ENCODE data around the gene COL4A4. TPM values are rescaled to one million over a fixed set of nuclear protein-coding genes. Genes with fewer than 3 reads are reported as not detected.

The COL4A4 gene
- total RNA-seq, 5 donors from 2014 or later (not counting 1 experiment from before 2014, with no cell fraction given) = 0.08 to 0.28 (median 0.20) TPM

GRCh38 chr2:227143895-227144294, 20.1 kb downstream of the COL4A4 start:
- H3K27ac Mint-ChIP-seq = no peak overlapping the region
- no peaks in the 10 kb centered on the region for H3K4me1 Mint-ChIP-seq
- ChIA-PET CTCF (no interaction called here), POLR2A (no interaction called here)
- H3K4me3 Mint-ChIP-seq = no peak overlapping the region
- no peaks in the 10 kb centered on the region for H3K36me3 ChIP-seq (ENCODE audit: control insufficient read depth in 2 of 2, extremely low read depth in 1 of 2, insufficient read depth in 1 of 2, low read length in 1 of 2)
- H3K27me3 Mint-ChIP-seq = peaks cover 0 to 18% of the 10 kb centered on the region in 2 donors
- H3K9me3 Mint-ChIP-seq = peaks cover 3 to 4% (median 4%) of the 10 kb centered on the region in 3 donors
- no peak for DNase-seq
- ATAC-seq (replicated peaks in 1 of 4) = no peak
- WGBS (ENCODE audit: insufficient coverage) = 40% methylated on average over 1 of the region's 1 CpG
- H3K27ac ChIP-seq (ENCODE audit: low read length) = no peak overlapping the region
- H3K36me3 Mint-ChIP-seq = no peaks in the 10 kb centered on the region
- H3K27me3 ChIP-seq (replicated peaks in 1 of 2; ENCODE audit: control insufficient read depth in 2 of 2, extremely low read depth in 1 of 2, insufficient read depth in 2 of 2, low read length in 1 of 2) = no peaks in the 10 kb centered on the region
- H3K4me3 ChIP-seq (ENCODE audit: control insufficient read depth in 1 of 2, extremely low read depth in 1 of 2, low read length in 1 of 2) = no peak overlapping the region
- peaks cover 2% of the 10 kb centered on the region for H3K9me3 ChIP-seq
- no peaks in the 10 kb centered on the region for H3K4me1 ChIP-seq (ENCODE audit: control insufficient read depth in 1 of 2, extremely low read depth in 1 of 2, insufficient read depth in 2 of 2, low read length in 2 of 2)

- no peak overlapping the region for H3K27ac Mint-ChIP-seq
- H3K4me1 Mint-ChIP-seq = no peaks in the 10 kb centered on the region
- H3K27me3 ChIP-seq (replicated peaks in 1 of 2; ENCODE audit: control insufficient read depth in 2 of 2, extremely low read depth in 1 of 2, insufficient read depth in 2 of 2, low read length in 1 of 2) = peaks cover 0 to 4% of the 10 kb centered on the region in 2 experiments
- H3K4me1 ChIP-seq (ENCODE audit: control insufficient read depth in 1 of 2, extremely low read depth in 1 of 2, insufficient read depth in 2 of 2, low read length in 2 of 2) = no peaks in the 10 kb centered on the region
- ChIA-PET POLR2A (no interaction called here), CTCF (no interaction called here)
- whole genome bisulfite sequencing (ENCODE audit: insufficient coverage) = no CpG with 5 or more reads among the region's 4 CpGs
- H3K27ac ChIP-seq (ENCODE audit: low read length) = no peak overlapping the region
- no peaks in the 10 kb centered on the region for H3K9me3 ChIP-seq
- no peak overlapping the region for H3K4me3 Mint-ChIP-seq
- H3K36me3 ChIP-seq (ENCODE audit: control insufficient read depth in 2 of 2, extremely low read depth in 1 of 2, insufficient read depth in 1 of 2, low read length in 1 of 2) = no peaks in the 10 kb centered on the region
- no peaks in the 10 kb centered on the region for H3K36me3 Mint-ChIP-seq
- ATAC-seq (replicated peaks in 1 of 4) (no peak), DNase-seq (no peak)
- H3K4me3 ChIP-seq (ENCODE audit: control insufficient read depth in 1 of 2, extremely low read depth in 1 of 2, low read length in 1 of 2) = no peak overlapping the region
- H3K9me3 Mint-ChIP-seq = no peaks in the 10 kb centered on the region
- peaks cover 4 to 18% of the 10 kb centered on the region in 2 donors for H3K27me3 Mint-ChIP-seq
These were observed 22.7 kb downstream of the COL4A4 start for GRCh38 chr2:227141301-227141700.

- CTCF ChIA-PET = no interaction called here
- Mint-ChIP-seq H3K27me3 (peaks cover 8 to 12% of the 10 kb centered on the region in 2 donors), H3K4me3 (no peak overlapping the region), H3K9me3 (no peaks in the 10 kb centered on the region), H3K27ac (no peak overlapping the region), H3K4me1 (no peaks in the 10 kb centered on the region), H3K36me3 (no peaks in the 10 kb centered on the region)
- no peak for ATAC-seq (replicated peaks in 1 of 4)
- no peak for DNase-seq
- no CpG with 5 or more reads among the region's 5 CpGs for WGBS (ENCODE audit: insufficient coverage)
- Histone ChIP-seq H3K4me3 (ENCODE audit: control insufficient read depth in 1 of 2, extremely low read depth in 1 of 2, low read length in 1 of 2) (no peak overlapping the region), H3K9me3 (no peaks in the 10 kb centered on the region), H3K27ac (ENCODE audit: low read length) (no peak overlapping the region), H3K4me1 (ENCODE audit: control insufficient read depth in 1 of 2, extremely low read depth in 1 of 2, insufficient read depth in 2 of 2, low read length in 2 of 2) (no peaks in the 10 kb centered on the region), H3K36me3 (ENCODE audit: control insufficient read depth in 2 of 2, extremely low read depth in 1 of 2, insufficient read depth in 1 of 2, low read length in 1 of 2) (no peaks in the 10 kb centered on the region), H3K27me3 (replicated peaks in 1 of 2; ENCODE audit: control insufficient read depth in 2 of 2, extremely low read depth in 1 of 2, insufficient read depth in 2 of 2, low read length in 1 of 2) (peaks cover 0 to 11% of the 10 kb centered on the region in 2 experiments)
- POLR2A ChIA-PET = no interaction called here
These were observed 29.4 kb downstream of the COL4A4 start for GRCh38 chr2:227134591-227134990.

- H3K27ac ChIP-seq (ENCODE audit: low read length) = no peak overlapping the region
These were observed 31.0 kb downstream of the COL4A4 start for GRCh38 chr2:227132986-227133385.

GRCh38 chr2:227130636-227131035, 33.4 kb downstream of the COL4A4 start:
- H3K4me3 Mint-ChIP-seq = no peak overlapping the region
- Histone ChIP-seq H3K27ac (ENCODE audit: low read length) (no peak overlapping the region), H3K9me3 (no peaks in the 10 kb centered on the region), H3K27me3 (replicated peaks in 1 of 2; ENCODE audit: control insufficient read depth in 2 of 2, extremely low read depth in 1 of 2, insufficient read depth in 2 of 2, low read length in 1 of 2) (peaks cover 0 to 10% of the 10 kb centered on the region in 2 experiments), H3K4me1 (ENCODE audit: control insufficient read depth in 1 of 2, extremely low read depth in 1 of 2, insufficient read depth in 2 of 2, low read length in 2 of 2) (no peaks in the 10 kb centered on the region), H3K4me3 (ENCODE audit: control insufficient read depth in 1 of 2, extremely low read depth in 1 of 2, low read length in 1 of 2) (no peak overlapping the region), H3K36me3 (ENCODE audit: control insufficient read depth in 2 of 2, extremely low read depth in 1 of 2, insufficient read depth in 1 of 2, low read length in 1 of 2) (no peaks in the 10 kb centered on the region)
- H3K27me3 Mint-ChIP-seq = peaks cover 14 to 17% of the 10 kb centered on the region in 2 donors
- DNase-seq = no peak
- CTCF ChIA-PET = interaction anchor here (0.7 to 1.0 kb wide), 2 partner anchors 635 to 757 kb away, joined by 3 read pairs; no protein-coding TSS in a partner anchor
- no peak overlapping the region for H3K27ac Mint-ChIP-seq
- H3K4me1 Mint-ChIP-seq = no peaks in the 10 kb centered on the region
- H3K36me3 Mint-ChIP-seq = no peaks in the 10 kb centered on the region
- no peak for ATAC-seq (replicated peaks in 1 of 4)
- no peaks in the 10 kb centered on the region for H3K9me3 Mint-ChIP-seq
- POLR2A ChIA-PET = no interaction called here
- WGBS (ENCODE audit: insufficient coverage) = 69% methylated on average over 8 of the region's 8 CpGs

More at GRCh38 chr2:227132986-227133385, 31.0 kb downstream of the COL4A4 start:
- DNase-seq = no peak
- H3K4me3 Mint-ChIP-seq = no peak overlapping the region
- Histone ChIP-seq H3K36me3 (ENCODE audit: control insufficient read depth in 2 of 2, extremely low read depth in 1 of 2, insufficient read depth in 1 of 2, low read length in 1 of 2) (no peaks in the 10 kb centered on the region), H3K27me3 (replicated peaks in 1 of 2; ENCODE audit: control insufficient read depth in 2 of 2, extremely low read depth in 1 of 2, insufficient read depth in 2 of 2, low read length in 1 of 2) (peaks cover 0 to 15% of the 10 kb centered on the region in 2 experiments), H3K9me3 (no peaks in the 10 kb centered on the region), H3K4me3 (ENCODE audit: control insufficient read depth in 1 of 2, extremely low read depth in 1 of 2, low read length in 1 of 2) (no peak overlapping the region), H3K4me1 (ENCODE audit: control insufficient read depth in 1 of 2, extremely low read depth in 1 of 2, insufficient read depth in 2 of 2, low read length in 2 of 2) (no peaks in the 10 kb centered on the region)
- H3K27me3 Mint-ChIP-seq = peaks cover 18% of the 10 kb centered on the region in 2 donors
- H3K4me1 Mint-ChIP-seq = no peaks in the 10 kb centered on the region
- WGBS (ENCODE audit: insufficient coverage) = 0% methylated on average over 1 of the region's 4 CpGs
- POLR2A ChIA-PET = no interaction called here
- H3K9me3 Mint-ChIP-seq = no peaks in the 10 kb centered on the region
- CTCF ChIA-PET = interaction anchor here (1.0 to 2.1 kb wide), 2 partner anchors 23 to 105 kb away, joined by 4 to 6 read pairs; no protein-coding TSS in a partner anchor
- no peak overlapping the region for H3K27ac Mint-ChIP-seq
- H3K36me3 Mint-ChIP-seq = no peaks in the 10 kb centered on the region
- no peak for ATAC-seq (replicated peaks in 1 of 4)

GRCh38 chr2:227127201-227127600, 36.8 kb downstream of the COL4A4 start:
- no peaks in the 10 kb centered on the region for H3K4me1 ChIP-seq (ENCODE audit: control insufficient read depth in 1 of 2, extremely low read depth in 1 of 2, insufficient read depth in 2 of 2, low read length in 2 of 2)
- H3K9me3 ChIP-seq = no peaks in the 10 kb centered on the region
- CTCF ChIA-PET = no interaction called here
- no peak overlapping the region for H3K27ac ChIP-seq (ENCODE audit: low read length)
- Mint-ChIP-seq H3K27me3 (peaks cover 19 to 21% of the 10 kb centered on the region in 2 donors), H3K4me1 (no peaks in the 10 kb centered on the region), H3K27ac (no peak overlapping the region), H3K36me3 (no peaks in the 10 kb centered on the region), H3K4me3 (no peak overlapping the region), H3K9me3 (no peaks in the 10 kb centered on the region)
- peaks cover 0 to 19% of the 10 kb centered on the region in 2 experiments for H3K27me3 ChIP-seq (replicated peaks in 1 of 2; ENCODE audit: control insufficient read depth in 2 of 2, extremely low read depth in 1 of 2, insufficient read depth in 2 of 2, low read length in 1 of 2)
- POLR2A ChIA-PET = no interaction called here
- no peak overlapping the region for H3K4me3 ChIP-seq (ENCODE audit: control insufficient read depth in 1 of 2, extremely low read depth in 1 of 2, low read length in 1 of 2)
- ATAC-seq (replicated peaks in 1 of 4) = no peak
- DNase-seq = no peak
- 30% methylated on average over 2 of the region's 8 CpGs for WGBS (ENCODE audit: insufficient coverage)
- no peaks in the 10 kb centered on the region for H3K36me3 ChIP-seq (ENCODE audit: control insufficient read depth in 2 of 2, extremely low read depth in 1 of 2, insufficient read depth in 1 of 2, low read length in 1 of 2)

- WGBS (ENCODE audit: insufficient coverage) = no CpG with 5 or more reads among the region's 5 CpGs
- H3K9me3 Mint-ChIP-seq = no peaks in the 10 kb centered on the region
- no peak overlapping the region for H3K27ac Mint-ChIP-seq
- Histone ChIP-seq H3K27me3 (replicated peaks in 1 of 2; ENCODE audit: control insufficient read depth in 2 of 2, extremely low read depth in 1 of 2, insufficient read depth in 2 of 2, low read length in 1 of 2) (peaks cover 0 to 15% of the 10 kb centered on the region in 2 experiments), H3K4me1 (ENCODE audit: control insufficient read depth in 1 of 2, extremely low read depth in 1 of 2, insufficient read depth in 2 of 2, low read length in 2 of 2) (no peaks in the 10 kb centered on the region), H3K9me3 (no peaks in the 10 kb centered on the region), H3K27ac (ENCODE audit: low read length) (no peak overlapping the region), H3K4me3 (ENCODE audit: control insufficient read depth in 1 of 2, extremely low read depth in 1 of 2, low read length in 1 of 2) (no peak overlapping the region), H3K36me3 (ENCODE audit: control insufficient read depth in 2 of 2, extremely low read depth in 1 of 2, insufficient read depth in 1 of 2, low read length in 1 of 2) (no peaks in the 10 kb centered on the region)
- no peaks in the 10 kb centered on the region for H3K36me3 Mint-ChIP-seq
- DNase-seq = no peak
- no peaks in the 10 kb centered on the region for H3K4me1 Mint-ChIP-seq
- CTCF ChIA-PET = interaction anchor here in 1 of 2 donors (0.7 kb wide), 1 partner anchor 113 kb away, joined by 4 read pairs; no protein-coding TSS in a partner anchor
- H3K27me3 Mint-ChIP-seq = peaks cover 18 to 21% of the 10 kb centered on the region in 2 donors
- H3K4me3 Mint-ChIP-seq = no peak overlapping the region
- ATAC-seq (replicated peaks in 1 of 4) = no peak
- POLR2A ChIA-PET = no interaction called here
These were observed 38.5 kb downstream of the COL4A4 start for GRCh38 chr2:227125506-227125905.

All from T-cell (primary cell).